Fibroblast of skin of right quadriceps (primary cell): ENCODE data around the gene OLFML2A.

Experiments
- DNase-seq: peaks from one replicate; pipeline ENCODE4 v3.0.0-alpha.2; 2013

OLFML2A gene

GRCh38 chr9:124800306-124801259, 23.6 kb downstream of the OLFML2A start:
- DNase-seq: no peak

DNA sequence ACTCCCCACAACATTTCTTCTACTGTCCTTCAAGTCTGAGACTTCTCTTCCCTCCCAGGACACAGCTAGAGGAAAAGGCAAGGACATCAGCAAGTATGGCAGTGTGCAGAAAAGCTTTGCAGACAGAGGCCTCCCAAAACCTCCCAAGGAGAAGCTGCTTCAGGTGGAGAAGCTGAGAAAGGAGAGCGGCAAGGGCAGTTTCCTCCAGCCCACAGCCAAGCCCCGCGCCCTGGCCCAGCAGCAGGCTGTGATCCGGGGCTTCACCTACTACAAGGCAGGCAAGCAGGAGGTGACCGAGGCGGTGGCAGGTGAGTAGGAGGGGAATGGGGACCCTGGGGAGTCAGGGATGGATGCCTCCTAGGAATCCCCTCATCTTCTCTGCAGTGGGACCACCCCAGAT, 24.4 kb downstream of the OLFML2A start:
- no peak for DNase-seq

DNA sequence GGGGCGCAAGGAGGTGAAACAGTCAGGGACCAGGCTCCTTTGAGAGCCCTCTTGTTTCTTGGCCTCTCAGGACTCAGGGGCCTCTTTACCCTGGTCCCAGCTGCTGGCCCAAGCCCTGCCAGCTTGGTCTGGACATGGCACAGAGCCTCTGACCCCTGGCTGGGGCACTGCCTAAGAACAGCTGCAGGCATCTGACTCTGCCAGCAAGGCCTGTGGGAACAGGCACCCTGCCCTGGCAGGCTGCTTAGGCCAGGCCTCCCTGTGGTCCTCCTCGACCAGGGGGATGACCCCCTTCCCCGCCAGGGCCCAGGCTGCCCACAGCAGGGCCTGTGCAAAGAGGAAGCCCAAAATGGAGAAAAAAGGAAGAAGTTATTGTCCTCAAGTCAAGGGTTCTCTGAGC, 25.5 kb downstream of the OLFML2A start:
- no peak for DNase-seq

DNA sequence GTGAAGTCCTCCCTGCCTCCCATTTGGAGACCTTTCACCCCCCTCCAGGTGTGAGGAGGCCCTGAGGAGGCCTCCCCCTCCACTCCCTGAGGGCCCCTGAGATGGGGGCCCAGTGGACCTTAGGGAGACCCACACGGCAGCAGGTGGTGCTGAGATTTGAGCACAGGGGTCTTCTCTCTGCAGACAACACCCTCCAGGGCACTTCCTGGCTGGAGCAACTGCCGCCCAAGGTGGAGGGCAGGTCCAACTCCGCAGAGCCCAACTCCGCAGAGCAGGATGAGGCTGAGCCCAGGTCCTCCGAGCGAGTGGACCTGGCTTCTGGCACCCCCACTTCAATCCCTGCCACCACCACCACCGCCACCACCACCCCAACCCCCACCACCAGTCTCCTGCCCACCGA, 27.0 kb downstream of the OLFML2A start:
- no peak for DNase-seq

DNA sequence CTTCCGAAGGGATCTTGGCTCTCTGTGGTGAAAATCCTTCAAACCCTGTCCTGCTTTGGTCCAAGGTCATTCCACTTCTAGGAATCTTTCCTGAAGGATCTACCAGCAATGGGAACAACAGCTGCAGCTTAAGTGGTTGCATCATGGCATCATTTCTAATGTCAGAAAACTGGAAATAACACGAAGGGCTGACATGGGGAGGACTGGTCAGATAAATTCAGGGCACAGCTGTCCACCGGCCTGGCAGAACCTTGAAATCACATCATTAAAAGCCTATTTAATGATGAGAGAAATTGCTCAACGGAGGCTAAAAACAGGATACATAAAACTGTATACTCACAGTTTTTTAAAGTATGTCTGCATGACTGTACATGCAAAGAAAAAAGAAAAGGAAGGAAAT, 28.3 kb downstream of the OLFML2A start:
- no peak for DNase-seq

- DNase-seq: no peak
Measured at GRCh38 chr9:124808246-124808956, 31.5 kb downstream of the OLFML2A start.

- DNase-seq: no peak
Measured at GRCh38 chr9:124809211-124809610, 32.3 kb downstream of the OLFML2A start.

DNA sequence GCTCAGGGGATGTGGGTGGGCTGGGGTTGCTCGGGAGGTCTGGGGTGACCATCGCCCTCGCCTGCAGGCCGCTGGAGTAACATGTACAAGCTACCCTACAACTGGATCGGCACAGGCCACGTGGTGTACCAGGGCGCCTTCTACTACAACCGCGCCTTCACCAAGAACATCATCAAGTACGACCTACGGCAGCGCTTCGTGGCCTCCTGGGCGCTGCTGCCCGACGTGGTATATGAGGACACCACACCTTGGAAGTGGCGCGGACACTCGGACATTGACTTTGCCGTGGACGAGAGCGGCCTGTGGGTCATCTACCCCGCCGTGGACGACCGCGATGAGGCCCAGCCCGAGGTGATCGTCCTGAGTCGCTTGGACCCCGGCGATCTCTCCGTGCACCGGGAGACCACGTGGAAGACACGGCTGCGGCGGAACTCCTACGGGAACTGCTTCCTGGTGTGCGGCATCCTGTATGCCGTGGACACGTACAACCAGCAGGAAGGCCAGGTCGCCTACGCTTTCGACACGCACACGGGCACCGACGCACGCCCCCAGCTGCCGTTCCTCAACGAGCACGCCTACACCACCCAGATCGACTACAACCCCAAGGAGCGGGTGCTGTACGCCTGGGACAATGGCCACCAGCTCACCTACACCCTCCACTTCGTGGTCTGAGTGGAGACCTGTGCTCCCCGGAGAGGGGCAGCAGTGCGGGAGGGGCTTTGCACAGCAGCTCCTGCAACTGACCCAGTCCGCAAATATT, 33.0 kb downstream of the OLFML2A start:
- DNase-seq: no peak

DNA sequence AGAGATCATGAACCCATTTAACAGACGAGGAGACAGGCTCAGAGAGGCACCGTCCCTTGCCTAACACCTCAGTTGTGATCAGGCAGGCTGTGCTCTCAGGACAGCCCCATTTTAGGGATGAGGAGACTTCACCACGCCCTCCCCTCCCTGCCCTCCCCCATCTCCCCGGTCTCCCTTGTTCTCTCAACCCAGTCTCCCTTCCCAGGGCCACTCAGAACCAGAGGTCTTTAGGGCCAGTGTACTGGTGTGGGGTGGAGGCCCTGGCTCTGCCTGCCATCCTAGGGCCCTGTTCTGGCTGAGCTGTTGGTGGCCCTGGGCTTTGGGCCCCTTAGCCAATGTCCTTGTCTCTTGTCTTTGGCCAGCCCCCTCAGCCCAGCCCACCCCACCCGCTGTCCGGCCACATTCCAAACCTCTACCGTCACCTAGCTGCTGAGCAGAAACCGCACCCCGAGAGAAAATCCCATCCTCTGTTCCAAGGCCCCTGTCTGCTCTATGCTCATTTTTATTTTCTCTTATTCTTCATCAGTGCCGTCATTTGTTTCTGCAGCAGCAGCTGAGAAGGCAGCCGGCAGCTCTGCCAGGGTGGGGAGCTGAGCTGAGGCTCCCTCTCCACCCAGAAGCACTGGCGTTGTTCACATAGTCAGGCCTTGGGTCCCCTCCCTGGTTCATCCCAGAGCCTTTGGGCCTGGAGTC, 33.9 kb downstream of the OLFML2A start:
- DNase-seq: peak; percentile 87

GRCh38 chr9:124812441-124812876, 35.5 kb downstream of the OLFML2A start:
- peak; percentile 99 for DNase-seq

DNA sequence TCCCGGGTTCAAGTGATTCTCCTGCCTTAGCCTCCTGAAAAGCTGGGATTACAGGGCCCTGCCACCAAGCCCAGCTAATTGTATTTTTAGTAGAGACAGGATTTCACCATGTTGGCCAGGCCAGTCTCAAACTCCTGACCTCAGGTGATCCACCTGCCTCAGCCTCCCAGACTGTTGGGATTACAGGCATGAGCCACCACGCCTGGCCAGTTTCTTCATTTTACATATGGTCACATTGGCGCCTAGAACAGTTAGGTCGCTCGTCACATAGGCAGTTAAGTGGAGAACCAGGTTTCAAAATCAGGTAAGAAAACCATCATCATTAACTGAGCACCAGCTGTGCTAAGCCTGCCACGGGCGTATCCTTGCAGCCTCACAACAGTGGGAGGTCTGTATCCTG, 36.1 kb downstream of the OLFML2A start:
- no peak for DNase-seq

DNA sequence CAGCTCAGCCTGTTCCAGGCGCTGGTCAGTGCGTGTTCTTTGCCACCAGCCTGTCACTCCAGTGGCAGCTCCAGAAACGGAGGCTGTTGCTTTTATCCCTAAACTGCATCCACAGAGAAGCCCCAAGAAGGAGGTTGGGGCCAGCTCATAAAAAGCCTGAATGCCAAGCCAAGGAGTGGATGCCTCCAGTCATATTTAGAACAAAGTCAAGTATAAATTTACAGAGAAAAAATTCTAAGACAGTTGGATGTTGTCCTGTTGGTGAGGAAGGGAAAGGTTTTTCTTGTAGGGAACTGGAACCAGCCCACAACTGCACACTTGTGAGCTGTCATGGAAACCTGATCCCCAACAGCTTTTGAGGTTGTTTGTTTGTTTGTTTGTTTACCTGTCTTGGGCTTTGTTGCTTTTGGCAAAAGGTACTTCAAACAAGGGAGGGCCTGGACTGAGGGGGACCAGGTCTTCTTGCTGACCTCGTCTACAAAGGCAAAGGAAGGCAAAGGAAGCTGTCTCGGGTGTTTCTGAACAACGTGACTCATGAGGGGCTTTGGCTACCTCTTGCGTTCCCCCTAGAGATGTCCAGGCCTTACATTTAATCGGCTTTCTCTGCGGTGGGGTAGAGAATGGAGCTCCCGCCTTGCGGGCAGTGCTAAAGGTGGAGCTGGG, 36.7 kb downstream of the OLFML2A start:
- DNase-seq: no peak

- no peak for DNase-seq
Measured at GRCh38 chr9:124814164-124814535, 37.2 kb downstream of the OLFML2A start.

GRCh38 chr9:124815601-124816000, 38.7 kb downstream of the OLFML2A start:
- DNase-seq: no peak

DNA sequence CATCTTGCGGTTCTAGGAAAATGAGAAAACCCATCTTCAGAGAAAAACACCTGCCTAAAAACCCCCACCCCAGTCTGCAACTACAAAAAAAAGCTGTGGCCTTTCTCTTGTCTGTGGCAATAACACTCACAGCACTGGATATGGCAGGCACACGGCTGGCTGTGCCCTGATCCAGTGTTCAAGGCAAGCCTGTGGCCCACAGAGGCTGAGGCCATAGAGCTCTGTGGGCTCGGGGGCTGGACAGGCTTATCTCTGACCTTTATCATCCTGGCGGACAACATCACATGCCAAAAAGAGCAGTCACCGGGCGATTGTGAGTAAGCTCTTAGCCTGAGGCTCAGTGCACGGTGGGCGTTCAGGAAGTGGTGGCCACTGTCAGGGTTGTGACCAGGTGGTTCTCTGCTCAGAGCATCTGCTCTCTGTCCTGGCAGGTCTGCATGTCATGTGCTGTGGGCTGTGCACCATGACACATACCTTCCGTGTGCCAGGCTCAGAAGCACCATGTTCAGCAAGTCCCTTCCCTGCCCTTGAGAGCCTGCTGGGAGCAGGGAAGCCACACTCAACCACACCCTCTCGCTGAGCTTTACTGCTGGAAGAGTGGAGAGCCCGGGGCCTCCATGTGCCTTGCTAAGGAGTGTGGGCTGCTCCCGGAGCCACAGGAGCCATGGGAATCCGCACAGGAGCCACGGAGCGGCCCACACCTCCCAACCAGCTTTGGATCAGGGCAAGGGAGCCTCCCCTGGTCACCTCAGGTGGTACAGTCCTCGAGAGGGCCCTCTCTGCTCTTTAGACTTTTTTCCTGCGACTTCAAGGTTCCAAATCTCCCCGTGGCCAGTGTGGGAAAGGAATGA, 41.7 kb downstream of the OLFML2A start:
- DNase-seq: no peak

DNA sequence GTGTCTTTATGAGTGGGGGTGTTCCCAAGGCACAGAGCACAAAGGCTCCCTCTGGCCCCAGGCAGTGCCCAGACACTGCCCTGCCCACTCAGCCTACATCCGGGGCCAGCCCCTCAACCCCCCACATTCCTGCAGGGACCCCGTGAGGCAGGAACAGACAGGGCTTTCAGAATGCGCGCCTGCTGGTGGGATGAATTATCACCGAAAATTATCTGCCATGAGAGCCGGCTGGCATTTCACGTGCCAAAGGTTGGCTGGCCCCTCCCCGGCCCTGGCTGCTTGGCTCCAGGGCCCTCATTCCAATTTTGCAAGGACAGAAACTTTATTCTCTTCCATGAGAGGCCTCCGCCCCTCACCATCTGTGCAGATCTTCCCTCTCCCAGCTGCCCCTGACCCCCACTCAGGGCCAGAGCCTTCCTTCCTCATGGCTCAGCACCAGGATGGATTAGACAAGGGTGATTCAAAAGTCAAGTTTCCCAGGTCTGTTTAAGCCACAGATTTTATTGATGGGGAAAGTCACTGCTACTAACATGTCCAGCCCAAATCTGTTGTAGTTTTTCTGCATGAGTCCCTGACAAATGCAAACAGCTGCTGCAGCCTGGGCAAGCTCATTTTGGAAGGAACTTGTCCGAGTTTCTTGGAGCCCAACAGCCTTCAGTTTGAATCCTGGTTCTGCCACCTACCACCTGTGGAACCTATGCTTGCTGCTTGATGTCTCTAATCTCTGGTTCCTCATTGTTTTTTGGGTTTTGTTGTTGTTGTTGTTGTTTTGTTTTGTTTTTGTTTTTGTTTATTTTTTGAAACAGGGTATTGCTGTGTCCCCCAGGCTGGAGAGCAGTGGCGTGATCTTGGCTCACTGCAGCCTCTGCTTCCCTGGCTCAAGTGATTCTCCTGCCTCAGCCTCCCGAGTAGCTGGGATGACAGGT, 44.0 kb downstream of the OLFML2A start:
- DNase-seq: no peak

- no peak for DNase-seq
Measured at GRCh38 chr9:124828489-124829333, 51.8 kb downstream of the OLFML2A start.

- DNase-seq: no peak
Measured at GRCh38 chr9:124829334-124829669, 52.4 kb downstream of the OLFML2A start.

- no peak for DNase-seq
Measured at GRCh38 chr9:124830593-124830992, 53.7 kb downstream of the OLFML2A start.
